Stimulated activated effector memory CD8-positive, alpha-beta T cell treated with anti-CD3 and anti-CD28 coated beads, Interleukin-12 subunit alpha, Interleukin-12 subunit beta, amount 100 ng/mL, for 72 hours (primary cell): ENCODE data around the gene SLC37A1.

Experiments used
- ATAC-seq: fragments of 150-1000 bp; cut with Tn5 transposase; 2 replicates; pipeline ENCODE4 v1.10.0; 2021
- DNase-seq, 2 donors: peaks; one replicate each; pipeline ENCODE4 v3.0.0; 2021 to 2022; ENCODE audit warnings: low spot score in 2 of 2
- H3K27ac Mint-ChIP-seq: one replicate; pipeline ENCODE4 v1.8.0; 2022; ENCODE audit warnings: mild to moderate bottlenecking, mixed read lengths
- H3K36me3 Mint-ChIP-seq: one replicate; pipeline ENCODE4 v1.8.0; 2022; ENCODE audit warnings: mild to moderate bottlenecking, mixed read lengths
- H3K4me1 Mint-ChIP-seq: one replicate; pipeline ENCODE4 v1.8.0; 2022; ENCODE audit warnings: mixed read lengths
- H3K4me3 Mint-ChIP-seq: one replicate; pipeline ENCODE4 v1.8.0; 2022; ENCODE audit warnings: mild to moderate bottlenecking, mixed read lengths
- H3K9me3 Mint-ChIP-seq: one replicate; pipeline ENCODE4 v1.8.0; 2022; ENCODE audit warnings: mixed read lengths

SLC37A1 gene

GRCh38 chr21:42562816-42563215 lies 49.2 kb downstream of the SLC37A1 start:
- Mint-ChIP-seq H3K4me1 (no peaks in the 10 kb centered on the region), H3K4me3 (no peak overlapping the region), H3K9me3 (no peaks in the 10 kb centered on the region), H3K36me3 (peaks cover 64% of the 10 kb centered on the region), H3K27ac (peak overlapping the region; percentile 11)
- ATAC-seq: no peak
- DNase-seq: no peak

GRCh38 chr21:42563261-42563660 lies 49.6 kb downstream of the SLC37A1 start:
- peaks cover 62% of the 10 kb centered on the region for H3K36me3 Mint-ChIP-seq
- no peaks in the 10 kb centered on the region for H3K9me3 Mint-ChIP-seq
- DNase-seq: no peak
- no peak overlapping the region for H3K27ac Mint-ChIP-seq
- H3K4me1 Mint-ChIP-seq: no peaks in the 10 kb centered on the region
- no peak for ATAC-seq
- H3K4me3 Mint-ChIP-seq: no peak overlapping the region

GRCh38 chr21:42563686-42564085 lies 50.0 kb downstream of the SLC37A1 start:
- DNase-seq (no peak), ATAC-seq (no peak)
- Mint-ChIP-seq H3K9me3 (no peaks in the 10 kb centered on the region), H3K27ac (no peak overlapping the region), H3K4me1 (no peaks in the 10 kb centered on the region), H3K36me3 (peaks cover 60% of the 10 kb centered on the region), H3K4me3 (no peak overlapping the region)

GRCh38 chr21:42564561-42564971 lies 50.9 kb downstream of the SLC37A1 start:
- Mint-ChIP-seq H3K36me3 (peaks cover 55% of the 10 kb centered on the region), H3K4me3 (no peak overlapping the region), H3K27ac (no peak overlapping the region), H3K4me1 (no peaks in the 10 kb centered on the region), H3K9me3 (no peaks in the 10 kb centered on the region)
- ATAC-seq (no peak), DNase-seq (no peak)

GRCh38 chr21:42565206-42565810 lies 51.7 kb downstream of the SLC37A1 start:
- ATAC-seq (no peak), DNase-seq (no peak)
- H3K9me3 Mint-ChIP-seq: no peaks in the 10 kb centered on the region
- H3K4me3 Mint-ChIP-seq: no peak overlapping the region
- H3K27ac Mint-ChIP-seq: no peak overlapping the region
- H3K4me1 Mint-ChIP-seq: no peaks in the 10 kb centered on the region
- H3K36me3 Mint-ChIP-seq: peaks cover 50% of the 10 kb centered on the region

GRCh38 chr21:42565886-42566523 lies 52.4 kb downstream of the SLC37A1 start:
- no peak overlapping the region for H3K4me3 Mint-ChIP-seq
- no peak for DNase-seq
- H3K9me3 Mint-ChIP-seq: no peaks in the 10 kb centered on the region
- H3K27ac Mint-ChIP-seq: no peak overlapping the region
- H3K36me3 Mint-ChIP-seq: peaks cover 46% of the 10 kb centered on the region
- ATAC-seq: no peak
- H3K4me1 Mint-ChIP-seq: no peaks in the 10 kb centered on the region

GRCh38 chr21:42566524-42567213 lies 53.0 kb downstream of the SLC37A1 start:
- ATAC-seq: no peak
- Mint-ChIP-seq H3K4me3 (no peak overlapping the region), H3K36me3 (peaks cover 47% of the 10 kb centered on the region)

GRCh38 chr21:42567214-42567555 lies 53.5 kb downstream of the SLC37A1 start:
- no peaks in the 10 kb centered on the region for H3K4me1 Mint-ChIP-seq
- H3K9me3 Mint-ChIP-seq: no peaks in the 10 kb centered on the region
- DNase-seq (no peak), ATAC-seq (no peak)
- no peak overlapping the region for H3K4me3 Mint-ChIP-seq
- peaks cover 46% of the 10 kb centered on the region for H3K36me3 Mint-ChIP-seq
- H3K27ac Mint-ChIP-seq: no peak overlapping the region

More at GRCh38 chr21:42566524-42567213, 53.0 kb downstream of the SLC37A1 start:
- no peak for DNase-seq
- H3K4me1 Mint-ChIP-seq: no peaks in the 10 kb centered on the region
- H3K27ac Mint-ChIP-seq: no peak overlapping the region
- H3K9me3 Mint-ChIP-seq: no peaks in the 10 kb centered on the region

GRCh38 chr21:42567861-42568260 lies 54.2 kb downstream of the SLC37A1 start:
- no peak for ATAC-seq
- DNase-seq: no peak
- no peak overlapping the region for H3K4me3 Mint-ChIP-seq
- no peaks in the 10 kb centered on the region for H3K9me3 Mint-ChIP-seq
- H3K27ac Mint-ChIP-seq: no peak overlapping the region
- H3K36me3 Mint-ChIP-seq: peaks cover 45% of the 10 kb centered on the region
- H3K4me1 Mint-ChIP-seq: no peaks in the 10 kb centered on the region

- peaks cover 44% of the 10 kb centered on the region for H3K36me3 Mint-ChIP-seq
- H3K9me3 Mint-ChIP-seq: no peaks in the 10 kb centered on the region
- no peak overlapping the region for H3K4me3 Mint-ChIP-seq
- DNase-seq (no peak), ATAC-seq (no peak)
- H3K27ac Mint-ChIP-seq: no peak overlapping the region
- H3K4me1 Mint-ChIP-seq: no peaks in the 10 kb centered on the region
Observed at GRCh38 chr21:42568376-42568775, 54.7 kb downstream of the SLC37A1 start.

GRCh38 chr21:42568866-42569731 lies 55.4 kb downstream of the SLC37A1 start:
- H3K36me3 Mint-ChIP-seq: peaks cover 44% of the 10 kb centered on the region
- no peak for DNase-seq
- H3K4me1 Mint-ChIP-seq: no peaks in the 10 kb centered on the region

GRCh38 chr21:42569732-42570301 lies 56.2 kb downstream of the SLC37A1 start:
- Mint-ChIP-seq H3K36me3 (peaks cover 41% of the 10 kb centered on the region), H3K9me3 (no peaks in the 10 kb centered on the region), H3K4me3 (no peak overlapping the region), H3K27ac (peak overlapping the region; percentile 26), H3K4me1 (no peaks in the 10 kb centered on the region)
- DNase-seq (no peak), ATAC-seq (no peak)

More at GRCh38 chr21:42568866-42569731, 55.4 kb downstream of the SLC37A1 start:
- ATAC-seq: no peak
- Mint-ChIP-seq H3K9me3 (no peaks in the 10 kb centered on the region), H3K27ac (no peak overlapping the region), H3K4me3 (no peak overlapping the region)

GRCh38 chr21:42570362-42570761 lies 56.7 kb downstream of the SLC37A1 start:
- Mint-ChIP-seq H3K36me3 (peaks cover 36% of the 10 kb centered on the region), H3K4me3 (no peak overlapping the region), H3K4me1 (no peaks in the 10 kb centered on the region), H3K9me3 (no peaks in the 10 kb centered on the region), H3K27ac (peak overlapping the region; percentile 26)
- no peak for ATAC-seq
- DNase-seq: no peak

- peaks cover 32% of the 10 kb centered on the region for H3K36me3 Mint-ChIP-seq
- no peak overlapping the region for H3K27ac Mint-ChIP-seq
- DNase-seq: no peak
- H3K4me1 Mint-ChIP-seq: no peaks in the 10 kb centered on the region
- ATAC-seq: no peak
- no peaks in the 10 kb centered on the region for H3K9me3 Mint-ChIP-seq
- no peak overlapping the region for H3K4me3 Mint-ChIP-seq
Observed at GRCh38 chr21:42570841-42571387, 57.3 kb downstream of the SLC37A1 start.
